Endodermal cell (in vitro differentiated cells): ENCODE measurements around the gene TNFSF15. TPM values are rescaled to one million over a fixed set of nuclear protein-coding genes. Genes with fewer than 3 reads are reported as not detected.

ENCODE experiments used
- DNase-seq: peaks from one replicate; pipeline ENCODE4 v3.0.0-alpha.2; 2017
- H3K27ac ChIP-seq: 2 replicates; pipeline ENCODE4 v1.5.1; 2013; ENCODE audit warnings: mild to moderate bottlenecking, low read depth, low read length, moderate library complexity
- H3K27me3 ChIP-seq: 2 replicates; pipeline ENCODE4 v1.6.1; 2013; ENCODE audit warnings: mild to moderate bottlenecking, low read length, moderate library complexity; ENCODE audit not compliant: insufficient read depth, control insufficient read depth, poor library complexity, severe bottlenecking
- H3K36me3 ChIP-seq: 2 replicates; pipeline ENCODE4 v1.7.0; 2013; ENCODE audit warnings: mild to moderate bottlenecking, low read length, moderate library complexity; ENCODE audit not compliant: control insufficient read depth, insufficient read depth
- H3K4me1 ChIP-seq: one replicate; pipeline ENCODE4 v1.7.0; 2013; ENCODE audit warnings: low read length; ENCODE audit not compliant: control insufficient read depth, insufficient read depth
- H3K4me3 ChIP-seq: 2 replicates; pipeline ENCODE4 v1.5.1; 2013; ENCODE audit warnings: mild to moderate bottlenecking, low read length, moderate library complexity
- H3K9ac ChIP-seq: 2 replicates; pipeline ENCODE4 v1.6.1; 2013; ENCODE audit warnings: mild to moderate bottlenecking, low read length, moderate library complexity; ENCODE audit not compliant: poor library complexity, severe bottlenecking; ENCODE audit errors: extremely low read depth
- H3K9me3 ChIP-seq: 2 replicates; pipeline ENCODE4 v1.6.1; 2013; ENCODE audit warnings: mild to moderate bottlenecking, low read length, moderate library complexity; ENCODE audit not compliant: control insufficient read depth
- H3K27ac Mint-ChIP-seq: 2 replicates; pipeline ENCODE4 v1.8.0; 2020; ENCODE audit warnings: mixed read lengths
- H3K27me3 Mint-ChIP-seq: 2 replicates; pipeline ENCODE4 v1.8.0; 2021; ENCODE audit warnings: mild to moderate bottlenecking, mixed read lengths; ENCODE audit not compliant: insufficient read depth
- H3K36me3 Mint-ChIP-seq: 2 replicates; pipeline ENCODE4 v1.8.0; 2020; ENCODE audit warnings: low read depth, mixed read lengths
- H3K4me1 Mint-ChIP-seq: 2 replicates; pipeline ENCODE4 v1.8.0; 2020; ENCODE audit warnings: mixed read lengths
- H3K4me3 Mint-ChIP-seq: 2 replicates; pipeline ENCODE4 v1.8.0; 2020; ENCODE audit warnings: mild to moderate bottlenecking, moderate library complexity, mixed read lengths
- H3K9me3 Mint-ChIP-seq: 2 replicates; pipeline ENCODE4 v1.8.0; 2020; ENCODE audit warnings: mild to moderate bottlenecking, mixed read lengths
- WGBS, 2 experiments: methylation state at CpG; one replicate each; pipeline versions ENCODE4 v1.1.5 to v1.1.7; 2013; ENCODE audit warnings: missing lambda C conversion rate in 2 of 2, mixed read lengths in 1 of 2; ENCODE audit not compliant: insufficient coverage in 1 of 2, insufficient read length in 1 of 2; 5-methylcytosine and 5-hydroxymethylcytosine counted together
- total RNA-seq, 2 donors: library from RNA; stranded (reverse); fragmentation: NEBNext Ultra II Directional in 1 of 2; extraction: Animal tissue kit (Norgen Biotek cat#: 25700) in 1 of 2; gene quantifications; 2 replicates in 1 of 2; 3 replicates in 1 of 2; pipeline ENCODE4 v1.2.1, GENCODE V29; 2021
- TF ChIP-seq, protein P1 (sequence below): fragments of 200-600 bp; sonication (generic); conservative IDR thresholded peaks from 2 replicates; pipeline ENCODE4 v1.5.0; 2021; ENCODE audit warnings: antibody characterized with exemption, mild to moderate bottlenecking

Gene TNFSF15
- total RNA-seq, 2 donors from 2014 or later, result not detected

DNA sequence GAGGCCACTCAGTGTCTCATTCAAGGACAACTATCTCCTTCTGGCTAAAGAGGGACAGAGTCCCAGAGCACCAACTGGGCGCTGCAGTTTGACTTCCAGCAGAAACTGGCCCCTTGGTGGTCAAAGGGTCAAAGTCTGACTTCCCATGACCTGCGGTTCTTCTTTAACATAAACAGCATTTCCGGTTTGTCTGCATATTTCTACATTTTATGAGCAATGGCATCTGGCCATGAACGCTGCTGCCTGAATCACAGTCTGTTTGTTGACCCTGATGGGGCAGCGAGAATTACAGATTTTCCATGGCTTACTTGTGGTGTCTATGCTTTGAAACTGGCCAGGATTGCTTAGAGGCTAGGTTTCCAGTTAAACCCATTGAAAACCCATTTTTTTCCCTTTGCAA, 1.3 kb downstream of the TNFSF15 start:
- 95 to 97% methylated on average over 5 of the region's 5 CpGs for WGBS, 2 experiments
- Histone ChIP-seq H3K9ac (no peak overlapping the region), H3K9me3 (no peaks in the 10 kb centered on the region), H3K27me3 (peaks cover 66% of the 10 kb centered on the region), H3K36me3 (no peaks in the 10 kb centered on the region), H3K27ac (no peak overlapping the region), H3K4me1 (peaks cover 31% of the 10 kb centered on the region), H3K4me3 (no peak overlapping the region)
- Mint-ChIP-seq H3K36me3 (no peaks in the 10 kb centered on the region), H3K9me3 (no peaks in the 10 kb centered on the region), H3K4me3 (no peak overlapping the region), H3K4me1 (peaks cover 41% of the 10 kb centered on the region), H3K27me3 (peaks cover 73% of the 10 kb centered on the region), H3K27ac (no peak overlapping the region)
- no peak for DNase-seq
- TF ChIP-seq, protein P1, sequence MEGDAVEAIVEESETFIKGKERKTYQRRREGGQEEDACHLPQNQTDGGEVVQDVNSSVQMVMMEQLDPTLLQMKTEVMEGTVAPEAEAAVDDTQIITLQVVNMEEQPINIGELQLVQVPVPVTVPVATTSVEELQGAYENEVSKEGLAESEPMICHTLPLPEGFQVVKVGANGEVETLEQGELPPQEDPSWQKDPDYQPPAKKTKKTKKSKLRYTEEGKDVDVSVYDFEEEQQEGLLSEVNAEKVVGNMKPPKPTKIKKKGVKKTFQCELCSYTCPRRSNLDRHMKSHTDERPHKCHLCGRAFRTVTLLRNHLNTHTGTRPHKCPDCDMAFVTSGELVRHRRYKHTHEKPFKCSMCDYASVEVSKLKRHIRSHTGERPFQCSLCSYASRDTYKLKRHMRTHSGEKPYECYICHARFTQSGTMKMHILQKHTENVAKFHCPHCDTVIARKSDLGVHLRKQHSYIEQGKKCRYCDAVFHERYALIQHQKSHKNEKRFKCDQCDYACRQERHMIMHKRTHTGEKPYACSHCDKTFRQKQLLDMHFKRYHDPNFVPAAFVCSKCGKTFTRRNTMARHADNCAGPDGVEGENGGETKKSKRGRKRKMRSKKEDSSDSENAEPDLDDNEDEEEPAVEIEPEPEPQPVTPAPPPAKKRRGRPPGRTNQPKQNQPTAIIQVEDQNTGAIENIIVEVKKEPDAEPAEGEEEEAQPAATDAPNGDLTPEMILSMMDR, result no peak

DNA sequence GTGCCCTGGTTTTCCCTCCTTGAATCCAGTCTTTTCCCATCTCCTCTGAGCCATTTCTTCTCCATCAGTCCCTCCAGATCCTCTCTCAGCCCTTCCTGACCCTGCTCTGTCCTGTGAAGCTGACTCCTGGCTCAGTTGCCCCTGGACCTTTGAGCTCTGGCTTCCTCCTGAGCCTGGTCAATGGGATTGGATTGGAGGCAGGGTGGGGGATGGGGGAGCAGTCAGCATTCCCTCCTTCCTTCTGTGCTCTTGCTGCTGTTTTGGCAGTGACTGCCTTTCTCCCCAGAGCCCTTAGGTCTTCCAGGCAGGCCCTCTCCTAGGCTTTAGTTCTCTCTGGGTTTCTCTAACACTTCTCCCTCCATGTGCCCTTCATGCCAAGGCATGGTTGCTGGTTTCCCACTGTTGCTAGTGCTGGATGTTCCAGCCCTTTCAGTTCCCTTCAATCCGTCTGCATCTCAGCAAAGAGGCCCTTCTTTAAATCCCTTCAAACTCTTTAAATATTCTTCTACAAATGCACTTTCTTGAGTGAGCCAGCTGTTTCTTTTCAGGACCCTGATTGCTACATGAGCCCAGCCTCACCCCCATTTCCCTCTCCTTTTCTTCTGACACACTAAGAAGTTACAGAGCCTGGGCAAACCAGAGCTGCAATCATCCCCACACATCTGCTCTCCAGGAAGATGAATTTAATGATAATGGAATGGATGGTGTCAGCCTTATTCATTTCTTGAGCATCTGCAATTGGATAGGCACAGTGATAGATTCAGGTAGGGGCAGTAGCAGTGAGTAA, 2.2 kb downstream of the TNFSF15 start:
- Histone ChIP-seq H3K27me3 (peaks cover 61% of the 10 kb centered on the region), H3K36me3 (no peaks in the 10 kb centered on the region), H3K27ac (no peak overlapping the region), H3K4me3 (no peak overlapping the region), H3K9me3 (no peaks in the 10 kb centered on the region), H3K4me1 (peaks cover 38% of the 10 kb centered on the region), H3K9ac (no peak overlapping the region)
- Mint-ChIP-seq H3K36me3 (no peaks in the 10 kb centered on the region), H3K27me3 (peaks cover 71% of the 10 kb centered on the region), H3K27ac (no peak overlapping the region), H3K9me3 (no peaks in the 10 kb centered on the region), H3K4me1 (peaks cover 48% of the 10 kb centered on the region), H3K4me3 (no peak overlapping the region)
- peak; percentile 68 for DNase-seq
- WGBS, 2 experiments, result 81 to 100% methylated on average over 1 of the region's 1 CpG
- TF ChIP-seq, protein P1, result no peak

DNA sequence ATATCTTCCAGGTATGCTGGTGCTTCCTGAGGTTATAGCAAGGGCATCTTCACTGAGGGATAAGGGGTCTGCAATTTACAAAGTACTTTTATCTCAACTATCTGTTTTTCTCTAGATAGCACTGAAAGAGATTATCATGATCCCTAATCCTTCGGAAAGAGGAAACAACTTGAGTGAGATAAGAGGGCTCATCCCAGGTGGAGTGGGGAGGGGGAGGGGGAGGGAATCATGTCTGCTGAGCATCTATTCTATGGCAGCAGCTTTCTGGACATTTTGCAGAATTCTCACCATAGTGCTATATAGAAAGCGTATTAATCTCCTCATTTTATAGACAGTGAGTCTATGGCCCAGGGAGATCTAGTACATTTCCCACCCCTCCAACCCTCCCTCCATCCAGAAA, 5.9 kb downstream of the TNFSF15 start:
- DNase-seq, result peak; percentile 69
- peaks cover 30% of the 10 kb centered on the region for H3K4me1 ChIP-seq
- Mint-ChIP-seq H3K9me3 (no peaks in the 10 kb centered on the region), H3K4me3 (peak overlapping the region; percentile 13), H3K4me1 (peaks cover 36% of the 10 kb centered on the region), H3K27ac (peak overlapping the region; percentile 35), H3K27me3 (peaks cover 88% of the 10 kb centered on the region), H3K36me3 (no peaks in the 10 kb centered on the region)
- TF ChIP-seq, protein P1, result no peak
- H3K9me3 ChIP-seq, result no peaks in the 10 kb centered on the region
- H3K36me3 ChIP-seq, result no peaks in the 10 kb centered on the region
- WGBS, 2 experiments, result 39 to 40% methylated on average over 1 to 2 of the region's 2 CpGs
- peak overlapping the region; percentile 63 for H3K4me3 ChIP-seq
- H3K27ac ChIP-seq, result no peak overlapping the region
- peak overlapping the region; percentile 29 for H3K9ac ChIP-seq
- peaks cover 85% of the 10 kb centered on the region for H3K27me3 ChIP-seq
